Activated T-cell treated with anti-CD3 and anti-CD28 coated beads, Interleukin-2, amount 50 U/mL, for 72 hours (primary cell): ENCODE results near the gene GALNT2. TPM values are rescaled to one million over a fixed set of nuclear protein-coding genes. Genes with fewer than 3 reads are reported as not detected.

ENCODE experiments used
- ATAC-seq, 2 donors: fragments of 150-1000 bp; cut with Tn5 transposase; replicated peaks in 1 of 2; 2 replicates each; pipeline ENCODE4 v1.10.0; 2021; ENCODE audit warnings: moderate library complexity in 2 of 2, mild to moderate bottlenecking in 1 of 2
- DNase-seq, 2 donors: peaks; one replicate each; pipeline ENCODE4 v3.0.0; 2021 to 2022; ENCODE audit warnings: mixed read lengths in 1 of 2
- H3K27ac Mint-ChIP-seq: one replicate; pipeline ENCODE4 v1.8.0; 2022; ENCODE audit warnings: mild to moderate bottlenecking, moderate library complexity, mixed read lengths
- H3K27me3 Mint-ChIP-seq: one replicate; pipeline ENCODE4 v1.8.0; 2022; ENCODE audit warnings: low read depth, mixed read lengths
- H3K36me3 Mint-ChIP-seq, 2 donors: one replicate each; pipeline ENCODE4 v1.8.0; 2022; ENCODE audit warnings: mixed read lengths in 2 of 2, mild to moderate bottlenecking in 1 of 2; ENCODE audit not compliant: insufficient read depth in 2 of 2
- H3K4me1 Mint-ChIP-seq: one replicate; pipeline ENCODE4 v1.8.0; 2022; ENCODE audit warnings: low read depth, mixed read lengths
- H3K4me3 Mint-ChIP-seq, 2 donors: one replicate each; pipeline ENCODE4 v1.8.0; 2022; ENCODE audit warnings: mild to moderate bottlenecking in 2 of 2, mixed read lengths in 2 of 2, moderate library complexity in 2 of 2
- H3K9me3 Mint-ChIP-seq, 2 donors: one replicate each; pipeline ENCODE4 v1.8.0; 2022; ENCODE audit warnings: mixed read lengths in 2 of 2
- total RNA-seq, 2 donors: library from RNA; stranded (reverse); gene quantifications; one replicate each; pipeline ENCODE4 v1.2.3, GENCODE V29; 2022

Gene GALNT2
- total RNA-seq = 10 to 100 TPM; 50.2 to 67.6 TPM

DNA sequence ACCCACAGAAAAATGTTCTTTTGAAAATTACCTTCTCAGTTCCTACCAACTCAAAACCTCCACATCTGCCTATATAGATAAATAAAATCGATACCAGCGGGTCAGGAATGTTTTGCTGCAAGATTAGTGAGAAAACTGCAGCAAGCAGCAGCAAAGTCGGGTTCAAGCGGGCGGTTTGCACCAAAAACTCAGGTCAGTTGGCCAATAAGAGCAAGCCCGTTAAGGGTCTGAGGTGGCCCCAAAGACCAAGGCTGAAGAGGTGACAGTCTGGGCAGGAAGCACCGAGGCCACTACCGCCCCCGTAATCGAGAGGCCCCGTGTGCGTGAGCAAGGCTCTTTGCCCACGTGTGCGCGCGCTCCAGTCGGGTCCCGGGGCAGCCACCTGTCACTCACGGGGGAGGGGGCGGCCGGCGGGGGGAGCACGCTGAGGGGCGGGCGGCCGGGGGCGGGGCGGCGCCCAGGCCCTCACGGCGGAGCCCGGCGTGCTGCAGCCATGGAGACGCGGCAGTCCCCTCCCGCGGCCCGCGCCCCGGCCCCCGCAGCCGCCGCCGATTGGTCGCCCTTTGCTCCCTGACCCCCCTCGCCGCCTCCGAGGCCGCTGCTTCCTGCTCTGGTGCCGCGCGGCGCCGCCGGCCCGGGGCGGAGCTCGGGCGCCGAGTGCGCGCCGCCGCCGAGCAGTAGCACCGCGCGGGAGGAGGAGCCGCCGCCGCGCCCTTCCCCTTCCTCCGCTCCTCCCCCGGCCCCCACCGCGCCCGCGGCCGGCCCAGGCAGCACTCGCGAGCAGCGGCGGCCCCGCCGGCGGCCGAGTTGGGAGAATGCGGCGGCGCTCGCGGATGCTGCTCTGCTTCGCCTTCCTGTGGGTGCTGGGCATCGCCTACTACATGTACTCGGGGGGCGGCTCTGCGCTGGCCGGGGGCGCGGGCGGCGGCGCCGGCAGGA, at the start of gene GALNT2:
Gene GALNT2 (plus strand): TSS at position 773 of the 939 bp plus-strand sequence. CDS start 43 bp downstream, at position 816.
- Mint-ChIP-seq H3K27ac (peak within 1 kb of the TSS; percentile 70), H3K36me3 (peaks cover 7 to 8% of the 10 kb centered on the region in 2 donors), H3K27me3 (peaks cover 7% of the 10 kb centered on the region), H3K9me3 (peaks cover 5 to 6% of the 10 kb centered on the region in 2 donors), H3K4me3 (peak within 1 kb of the TSS; percentile 87 to 98), H3K4me1 (peaks cover 50% of the 10 kb centered on the region)
- peak; percentile 91 to 92 for DNase-seq
- ATAC-seq = peak; percentile 90 to 91

DNA sequence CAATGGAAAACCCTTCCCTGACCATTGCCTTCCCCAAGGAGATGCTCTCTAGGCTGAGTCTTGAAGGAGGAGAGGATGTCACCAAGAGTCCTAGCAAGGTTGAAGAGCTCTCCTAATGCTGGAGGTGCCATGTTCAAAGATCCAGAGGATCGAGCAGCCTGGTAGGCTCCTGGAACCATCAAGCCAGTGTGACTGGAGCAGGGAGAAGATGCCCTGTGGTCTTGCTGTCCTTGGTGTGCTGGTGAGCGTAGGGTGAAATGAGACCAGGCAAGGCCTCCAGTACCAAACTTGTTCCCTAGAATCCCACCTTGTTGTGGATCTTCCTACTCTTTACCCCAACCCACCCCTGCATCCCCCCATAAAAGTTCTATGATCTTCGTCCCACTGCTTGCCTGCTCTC, 46.6 kb upstream of the GALNT2 start:
- no peak overlapping the region for H3K27ac Mint-ChIP-seq
- no peak overlapping the region for H3K4me3 Mint-ChIP-seq
- H3K9me3 Mint-ChIP-seq = peaks cover 4% of the 10 kb centered on the region in 2 donors
- ATAC-seq (no peak), DNase-seq (no peak)
- H3K36me3 Mint-ChIP-seq = no peaks in the 10 kb centered on the region
- H3K4me1 Mint-ChIP-seq = no peaks in the 10 kb centered on the region
- H3K27me3 Mint-ChIP-seq = peaks cover 18% of the 10 kb centered on the region

- H3K27me3 Mint-ChIP-seq = peaks cover 26% of the 10 kb centered on the region
- no peak overlapping the region for H3K4me3 Mint-ChIP-seq
- H3K4me1 Mint-ChIP-seq = no peaks in the 10 kb centered on the region
- H3K9me3 Mint-ChIP-seq = peaks cover 4 to 10% of the 10 kb centered on the region in 2 donors
- H3K27ac Mint-ChIP-seq = no peak overlapping the region
- ATAC-seq = no peak
- DNase-seq = no peak
- H3K36me3 Mint-ChIP-seq = no peaks in the 10 kb centered on the region
Observed at GRCh38 chr1:230022666-230023380, 44.2 kb upstream of the GALNT2 start.

DNA sequence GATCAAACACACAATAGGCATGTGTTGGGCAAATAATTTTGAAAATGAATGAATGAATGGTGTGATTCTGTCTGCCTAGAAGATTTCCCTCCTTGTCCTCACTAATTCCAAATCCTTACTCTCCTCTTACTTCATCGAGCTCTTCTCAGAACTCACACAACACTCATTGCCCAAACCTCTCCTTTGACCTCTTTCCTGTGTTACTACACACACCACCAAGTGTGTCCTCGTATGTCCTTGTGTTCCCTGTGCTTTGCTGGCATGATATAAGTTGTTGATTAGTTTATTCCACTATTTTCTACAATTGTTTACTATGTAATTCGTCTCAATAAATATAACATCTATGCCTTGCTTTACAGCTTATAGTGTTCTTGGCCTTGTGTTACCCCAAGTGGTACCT, 41.4 kb upstream of the GALNT2 start:
- DNase-seq = no peak
- ATAC-seq = no peak
- H3K27ac Mint-ChIP-seq = no peak overlapping the region
- no peaks in the 10 kb centered on the region for H3K36me3 Mint-ChIP-seq
- H3K27me3 Mint-ChIP-seq = peaks cover 10% of the 10 kb centered on the region
- peaks cover 4 to 10% of the 10 kb centered on the region in 2 donors for H3K9me3 Mint-ChIP-seq
- H3K4me1 Mint-ChIP-seq = peaks cover 19% of the 10 kb centered on the region
- H3K4me3 Mint-ChIP-seq = no peak overlapping the region

DNA sequence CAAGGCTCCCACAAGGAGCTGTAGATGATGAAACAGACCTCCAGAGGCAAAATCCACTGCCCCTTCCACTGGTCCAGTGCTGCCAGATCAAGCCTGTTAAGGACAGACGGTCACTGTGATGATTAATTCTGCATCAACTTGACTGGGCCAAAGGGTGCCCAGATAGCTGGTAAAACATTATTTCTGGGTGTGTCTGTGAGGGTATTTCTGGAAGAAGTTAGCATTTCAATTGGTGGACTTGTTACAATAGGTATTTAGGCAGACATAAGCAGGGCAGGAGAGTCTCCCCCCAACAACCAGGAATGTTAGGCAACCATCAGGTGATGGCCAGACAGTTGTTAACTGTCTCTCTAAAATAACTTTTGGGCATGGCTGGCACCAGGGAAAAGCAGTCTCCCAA, 40.9 kb upstream of the GALNT2 start:
- no peak overlapping the region for H3K27ac Mint-ChIP-seq
- H3K27me3 Mint-ChIP-seq = peaks cover 10% of the 10 kb centered on the region

DNA sequence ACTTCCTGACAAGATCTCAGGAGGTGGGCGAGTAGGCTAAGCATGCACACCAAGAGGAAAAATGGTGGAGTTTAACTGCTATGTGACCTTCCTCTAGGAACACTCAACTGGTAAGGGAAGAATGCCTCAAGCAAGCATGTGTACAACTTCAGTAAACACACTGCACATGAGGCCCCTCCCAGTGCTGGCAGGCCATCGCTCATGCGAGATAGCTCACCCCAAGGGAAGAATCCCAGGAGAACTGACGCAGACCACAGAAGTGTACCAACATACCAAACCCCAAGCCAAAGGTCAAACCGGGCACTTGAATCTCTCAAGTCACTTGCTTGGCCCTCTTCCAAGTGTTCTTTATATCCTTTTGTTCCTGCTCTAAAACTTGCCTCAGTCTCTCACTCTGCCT, 40.5 kb upstream of the GALNT2 start:
- peaks cover 27% of the 10 kb centered on the region for H3K4me1 Mint-ChIP-seq
- H3K27ac Mint-ChIP-seq = no peak overlapping the region
- peaks cover 10% of the 10 kb centered on the region for H3K27me3 Mint-ChIP-seq
- no peak overlapping the region for H3K4me3 Mint-ChIP-seq
- peaks cover 4 to 10% of the 10 kb centered on the region in 2 donors for H3K9me3 Mint-ChIP-seq
- H3K36me3 Mint-ChIP-seq = no peaks in the 10 kb centered on the region
- no peak for DNase-seq
- ATAC-seq = no peak

More for the DNA sequence above, 40.9 kb upstream of the GALNT2 start:
- Mint-ChIP-seq H3K4me3 (no peak overlapping the region), H3K36me3 (no peaks in the 10 kb centered on the region), H3K9me3 (peaks cover 4 to 10% of the 10 kb centered on the region in 2 donors), H3K4me1 (peaks cover 23% of the 10 kb centered on the region)
- DNase-seq = no peak
- no peak for ATAC-seq

DNA sequence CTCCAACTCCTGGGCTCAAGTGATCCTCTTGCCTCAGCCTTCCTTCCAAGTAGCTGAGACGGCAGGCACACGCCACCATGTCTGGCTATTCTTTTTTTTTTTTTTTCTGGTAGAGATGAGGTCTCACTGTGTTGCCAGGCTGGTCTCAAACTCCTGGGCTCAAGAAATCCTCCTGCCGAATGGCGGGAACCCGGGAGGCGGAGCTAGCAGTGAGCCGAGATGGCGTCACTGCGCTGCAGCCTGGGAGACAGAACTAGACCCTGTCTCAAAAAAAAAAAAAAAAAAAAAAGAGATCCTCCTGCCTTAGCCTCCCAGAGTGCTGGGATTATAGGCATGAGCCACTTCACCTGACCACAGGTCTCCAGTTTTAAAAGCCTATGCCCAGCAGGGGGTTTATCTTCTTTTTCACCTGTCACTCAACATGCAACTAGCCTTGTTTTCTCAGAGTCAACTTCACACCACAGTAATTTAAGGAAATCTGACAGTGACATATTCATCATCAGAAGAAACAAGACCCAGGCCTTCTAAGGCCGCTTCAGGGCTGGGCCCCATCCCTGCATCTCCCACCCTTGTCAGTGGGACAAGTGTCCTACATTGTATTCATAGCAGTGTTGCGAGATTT, 38.3 kb upstream of the GALNT2 start:
- Mint-ChIP-seq H3K4me1 (peaks cover 29% of the 10 kb centered on the region), H3K9me3 (peaks cover 3 to 10% of the 10 kb centered on the region in 2 donors), H3K27me3 (peaks cover 10% of the 10 kb centered on the region), H3K36me3 (no peaks in the 10 kb centered on the region), H3K4me3 (no peak overlapping the region), H3K27ac (no peak overlapping the region)
- ATAC-seq (no peak), DNase-seq (no peak)

DNA sequence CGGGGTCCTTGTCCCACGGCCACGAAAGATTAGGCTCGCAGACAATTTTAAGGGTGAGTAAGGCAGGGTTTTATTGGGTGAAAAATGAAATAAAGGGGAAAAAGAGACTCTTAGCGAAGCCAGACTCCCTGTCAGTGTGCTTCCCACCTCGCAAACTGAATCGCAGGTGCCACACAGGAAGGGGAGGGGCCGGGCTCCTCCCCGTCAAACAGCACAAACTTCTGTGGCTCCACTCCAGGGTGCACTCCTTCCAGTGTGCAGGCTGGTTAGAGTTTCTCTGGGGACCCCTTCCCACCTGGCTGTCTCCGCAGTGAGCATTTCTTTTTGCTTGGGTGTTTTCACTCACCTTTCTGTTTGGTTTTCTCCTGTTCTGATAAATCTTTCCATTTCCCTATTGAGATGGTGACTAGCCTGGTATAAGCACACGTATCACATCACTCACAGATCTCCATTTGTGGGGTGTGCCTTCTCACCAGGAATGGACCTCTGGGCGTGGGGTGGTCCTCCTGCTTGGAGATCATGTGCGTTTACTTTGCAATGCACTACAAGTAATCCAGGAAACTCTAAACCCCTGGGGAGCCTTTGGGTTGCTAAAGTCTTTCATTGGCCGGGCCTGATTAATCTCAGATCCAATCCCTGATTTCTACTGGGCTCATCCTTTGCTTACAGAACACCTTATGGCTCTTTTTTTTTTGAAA, 37.6 kb upstream of the GALNT2 start:
- peaks cover 0 to 7% of the 10 kb centered on the region in 2 donors for H3K9me3 Mint-ChIP-seq
- peak overlapping the region in 1 of 2 donors; percentile 23 for H3K4me3 Mint-ChIP-seq
- ATAC-seq (no peak), DNase-seq (no peak)
- no peaks in the 10 kb centered on the region for H3K36me3 Mint-ChIP-seq
- H3K4me1 Mint-ChIP-seq = peaks cover 29% of the 10 kb centered on the region
- H3K27me3 Mint-ChIP-seq = peaks cover 10% of the 10 kb centered on the region
- H3K27ac Mint-ChIP-seq = no peak overlapping the region

- Mint-ChIP-seq H3K36me3 (no peaks in the 10 kb centered on the region), H3K4me1 (peaks cover 29% of the 10 kb centered on the region), H3K9me3 (peaks cover 0 to 9% of the 10 kb centered on the region in 2 donors), H3K4me3 (no peak overlapping the region), H3K27me3 (peaks cover 10% of the 10 kb centered on the region), H3K27ac (no peak overlapping the region)
- DNase-seq (no peak), ATAC-seq (no peak)
Observed at GRCh38 chr1:230030122-230030821, 36.8 kb upstream of the GALNT2 start.

GRCh38 chr1:230031131-230031530, 35.9 kb upstream of the GALNT2 start:
- Mint-ChIP-seq H3K4me3 (peak overlapping the region; percentile 4 to 10), H3K36me3 (peaks cover 0 to under 1% of the 10 kb centered on the region in 2 donors), H3K9me3 (peaks cover 3 to 4% of the 10 kb centered on the region in 2 donors), H3K27ac (peak overlapping the region; percentile 20), H3K4me1 (peaks cover 29% of the 10 kb centered on the region), H3K27me3 (peaks cover 2% of the 10 kb centered on the region)
- ATAC-seq (peak; percentile 97), DNase-seq (peak; percentile 15 to 19)

- peaks cover 40% of the 10 kb centered on the region for H3K4me1 Mint-ChIP-seq
Observed at GRCh38 chr1:230032516-230033281, 34.3 kb upstream of the GALNT2 start.

More at GRCh38 chr1:230032516-230033281, 34.3 kb upstream of the GALNT2 start:
- DNase-seq (no peak), ATAC-seq (no peak)
- H3K27me3 Mint-ChIP-seq = no peaks in the 10 kb centered on the region
- peaks cover 4 to 5% of the 10 kb centered on the region in 2 donors for H3K36me3 Mint-ChIP-seq
- H3K9me3 Mint-ChIP-seq = peaks cover 4 to 6% of the 10 kb centered on the region in 2 donors
- H3K27ac Mint-ChIP-seq = no peak overlapping the region
- H3K4me3 Mint-ChIP-seq = no peak overlapping the region
